Neutrophil (primary cell): ENCODE data around the gene ZIC1.

Experiments used
- H3K27ac ChIP-seq: fragments of 200-600 bp; sonication (generic); 2 replicates; pipeline ENCODE4 v1.5.1; 2016; ENCODE audit warnings: mild to moderate bottlenecking, moderate library complexity
- H3K27me3 ChIP-seq: fragments of 200-600 bp; sonication (generic); 2 replicates; pipeline ENCODE4 v1.6.0; 2016; ENCODE audit warnings: mild to moderate bottlenecking
- H3K36me3 ChIP-seq: fragments of 200-600 bp; sonication (generic); 2 replicates; pipeline ENCODE4 v1.5.1; 2017
- H3K4me1 ChIP-seq, 2 experiments: fragments of 200-600 bp in 1 of 2; sonication (generic) in 1 of 2; 1 replicate in 1 of 2; 2 replicates in 1 of 2; pipeline versions ENCODE4 v1.5.1 to v1.6.1; 2013 to 2016; ENCODE audit warnings: low read depth in 1 of 2, low read length in 1 of 2, mild to moderate bottlenecking in 1 of 2, moderate library complexity in 1 of 2; ENCODE audit not compliant: control insufficient read depth in 1 of 2, insufficient read depth in 1 of 2
- H3K4me3 ChIP-seq, 2 experiments: fragments of 200-600 bp in 1 of 2; sonication (generic) in 1 of 2; 1 replicate in 1 of 2; 2 replicates in 1 of 2; pipeline ENCODE4 v1.5.1; 2013 to 2016; ENCODE audit warnings: low read depth in 1 of 2, low read length in 1 of 2, mild to moderate bottlenecking in 1 of 2, moderate library complexity in 1 of 2
- H3K9me3 ChIP-seq: fragments of 200-600 bp; sonication (generic); 2 replicates; pipeline ENCODE4 v1.5.1; 2016
- TF ChIP-seq, protein P1 (sequence below): fragments of 200-600 bp; sonication (generic); IDR thresholded peaks from 2 replicates; pipeline ENCODE4 v1.5.1; 2016; ENCODE audit warnings: antibody characterized with exemption

The ZIC1 gene

GRCh38 chr3:147365196-147366115 lies 43.7 kb upstream of the ZIC1 start:
- Histone ChIP-seq H3K27me3 (peaks cover 94% of the 10 kb centered on the region), H3K4me3 (no peak overlapping the region), H3K4me1 (no peaks in the 10 kb centered on the region), H3K36me3 (no peaks in the 10 kb centered on the region), H3K9me3 (no peaks in the 10 kb centered on the region), H3K27ac (no peak overlapping the region)
- TF ChIP-seq, protein P1, sequence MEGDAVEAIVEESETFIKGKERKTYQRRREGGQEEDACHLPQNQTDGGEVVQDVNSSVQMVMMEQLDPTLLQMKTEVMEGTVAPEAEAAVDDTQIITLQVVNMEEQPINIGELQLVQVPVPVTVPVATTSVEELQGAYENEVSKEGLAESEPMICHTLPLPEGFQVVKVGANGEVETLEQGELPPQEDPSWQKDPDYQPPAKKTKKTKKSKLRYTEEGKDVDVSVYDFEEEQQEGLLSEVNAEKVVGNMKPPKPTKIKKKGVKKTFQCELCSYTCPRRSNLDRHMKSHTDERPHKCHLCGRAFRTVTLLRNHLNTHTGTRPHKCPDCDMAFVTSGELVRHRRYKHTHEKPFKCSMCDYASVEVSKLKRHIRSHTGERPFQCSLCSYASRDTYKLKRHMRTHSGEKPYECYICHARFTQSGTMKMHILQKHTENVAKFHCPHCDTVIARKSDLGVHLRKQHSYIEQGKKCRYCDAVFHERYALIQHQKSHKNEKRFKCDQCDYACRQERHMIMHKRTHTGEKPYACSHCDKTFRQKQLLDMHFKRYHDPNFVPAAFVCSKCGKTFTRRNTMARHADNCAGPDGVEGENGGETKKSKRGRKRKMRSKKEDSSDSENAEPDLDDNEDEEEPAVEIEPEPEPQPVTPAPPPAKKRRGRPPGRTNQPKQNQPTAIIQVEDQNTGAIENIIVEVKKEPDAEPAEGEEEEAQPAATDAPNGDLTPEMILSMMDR, result no peak

DNA sequence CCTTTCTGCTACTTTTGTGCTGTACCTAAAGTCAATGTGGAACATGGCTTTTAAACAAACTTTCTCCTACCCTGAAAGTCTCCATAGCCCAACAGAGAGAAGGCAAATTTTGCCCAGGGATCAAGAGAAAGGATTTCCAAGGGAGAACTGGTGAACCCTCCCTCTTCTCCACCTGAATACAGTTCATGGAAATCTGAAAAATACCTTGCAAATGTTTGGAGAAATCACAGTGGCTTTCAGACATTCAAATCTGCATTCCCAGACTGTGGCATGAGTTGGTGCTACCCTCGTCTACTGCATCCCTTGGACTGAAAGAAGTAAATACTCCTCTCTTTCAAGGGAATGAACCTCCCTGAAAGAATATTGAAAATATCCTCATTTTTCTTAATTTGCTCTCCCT lies 41.5 kb upstream of the ZIC1 start:
- Histone ChIP-seq H3K36me3 (no peaks in the 10 kb centered on the region), H3K4me1 (no peaks in the 10 kb centered on the region), H3K9me3 (no peaks in the 10 kb centered on the region), H3K4me3 (no peak overlapping the region), H3K27ac (no peak overlapping the region), H3K27me3 (peaks cover 94% of the 10 kb centered on the region)
- TF ChIP-seq, protein P1, result no peak

DNA sequence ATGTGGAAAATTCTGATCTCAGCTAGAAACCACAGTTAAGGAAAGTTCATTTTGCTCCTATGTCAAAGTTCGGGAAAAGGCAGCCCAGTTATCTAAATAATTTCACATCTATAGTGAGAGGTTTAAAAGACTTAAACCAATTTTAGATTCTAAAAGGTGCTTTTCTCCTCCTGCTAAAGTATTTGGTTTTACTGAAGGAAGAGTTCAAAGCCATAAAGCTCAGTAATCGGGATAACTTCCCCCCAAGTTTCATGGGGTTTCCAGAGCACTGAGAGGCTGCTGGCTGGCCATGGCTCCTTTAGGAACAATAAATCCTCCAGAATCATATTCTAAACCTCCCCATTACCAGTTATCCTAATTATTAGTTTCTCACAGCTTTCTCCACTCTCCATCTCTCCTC lies 41.0 kb upstream of the ZIC1 start:
- Histone ChIP-seq H3K9me3 (no peaks in the 10 kb centered on the region), H3K4me3 (no peak overlapping the region), H3K4me1 (no peaks in the 10 kb centered on the region), H3K27me3 (peaks cover 94% of the 10 kb centered on the region), H3K27ac (no peak overlapping the region), H3K36me3 (no peaks in the 10 kb centered on the region)
- TF ChIP-seq, protein P1, result no peak

DNA sequence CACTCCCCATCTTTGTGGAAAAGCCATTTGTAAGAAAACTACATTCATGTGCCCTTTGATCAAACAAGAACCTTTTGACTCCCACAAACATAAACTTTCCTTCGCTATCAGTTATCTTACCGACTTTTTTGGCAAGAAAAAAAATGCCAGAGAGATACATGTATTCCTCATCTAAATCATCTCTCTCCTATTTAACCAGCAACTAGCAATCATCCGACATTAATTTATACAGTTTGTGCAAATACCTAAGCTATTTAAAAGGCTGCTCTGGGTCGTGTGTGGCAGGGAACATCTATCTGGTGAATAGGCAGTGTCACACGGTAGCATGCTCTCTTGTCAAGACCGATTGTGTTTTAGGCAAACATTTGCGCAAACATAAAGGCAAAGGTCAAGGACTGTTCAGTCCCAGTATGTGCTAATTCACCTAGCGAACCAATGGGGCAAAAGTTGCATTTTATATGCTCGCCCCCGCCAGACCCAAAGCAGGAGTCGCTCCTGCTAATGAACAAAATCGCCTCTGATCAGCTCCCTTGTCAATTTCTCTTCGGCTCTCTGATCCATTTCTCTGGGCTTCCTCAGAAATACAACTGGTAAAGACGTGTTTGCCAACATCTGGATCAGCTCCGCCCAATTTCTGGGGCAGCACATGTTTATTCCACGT lies 40.5 kb upstream of the ZIC1 start:
- peaks cover 99% of the 10 kb centered on the region for H3K27me3 ChIP-seq
- H3K27ac ChIP-seq, result no peak overlapping the region
- TF ChIP-seq, protein P1, result no peak
- H3K4me1 ChIP-seq, result no peaks in the 10 kb centered on the region
- H3K9me3 ChIP-seq, result no peaks in the 10 kb centered on the region
- H3K4me3 ChIP-seq, result no peak overlapping the region
- H3K36me3 ChIP-seq, result no peaks in the 10 kb centered on the region

DNA sequence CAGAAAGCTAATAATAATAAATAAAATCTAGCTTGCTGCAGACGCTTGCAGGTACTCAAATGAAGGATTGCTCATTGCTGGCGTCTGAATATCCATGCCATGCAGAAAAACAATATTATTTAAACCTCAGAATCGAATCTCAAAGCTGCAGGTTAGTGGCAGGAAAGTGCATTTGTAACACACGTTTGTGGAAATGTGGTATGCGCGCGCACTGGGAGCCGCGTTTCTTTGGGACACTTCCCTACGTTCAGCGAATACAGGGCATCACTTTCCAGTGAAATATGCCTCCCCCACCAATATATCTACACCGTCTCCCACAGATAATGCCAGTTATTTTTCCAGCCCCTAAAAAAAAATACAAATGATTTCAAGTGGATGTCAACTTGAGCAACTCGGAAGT lies 39.9 kb upstream of the ZIC1 start:
- Histone ChIP-seq H3K4me1 (no peaks in the 10 kb centered on the region), H3K9me3 (no peaks in the 10 kb centered on the region), H3K27me3 (peaks cover 99% of the 10 kb centered on the region), H3K27ac (no peak overlapping the region), H3K36me3 (no peaks in the 10 kb centered on the region), H3K4me3 (no peak overlapping the region)
- TF ChIP-seq, protein P1, result no peak
